Activated B cell treated with CpG ODN at 0.5 μM for 24 hours (primary cell): ENCODE measurements around the gene FIS1. TPM values are rescaled to one million over a fixed set of nuclear protein-coding genes. Genes with fewer than 3 reads are reported as not detected.
A peak's percentile ranks its signal among the peaks of the same experiment; 100 is the strongest.

Source experiments
- ATAC-seq: fragments of 200-7000 bp; cut with Tn5 transposase; one replicate; pipeline ENCODE4 v1.10.0; 2021; ENCODE audit warnings: low read depth, mild to moderate bottlenecking, moderate library complexity
- CTCF ChIA-PET: fragments of 350-600 bp; sonication (Branson Sonifier 250); formaldehyde crosslinking; loops from one replicate; lab custom pipeline; 2021; ENCODE audit warnings: antibody characterized with exemption; lab: Charles Lee
- POLR2A ChIA-PET: fragments of 350-600 bp; sonication (Branson Sonifier 250); formaldehyde crosslinking; loops from one replicate; lab custom pipeline; 2021; ENCODE audit warnings: antibody characterized with exemption; lab: Charles Lee
- DNase-seq: peaks from one replicate; pipeline ENCODE4 v3.0.0; 2022
- H3K27ac Mint-ChIP-seq: one replicate; pipeline ENCODE4 v1.8.0; 2020; ENCODE audit warnings: mixed read lengths
- H3K27me3 Mint-ChIP-seq: one replicate; pipeline ENCODE4 v1.8.0; 2021; ENCODE audit warnings: mixed read lengths
- H3K36me3 Mint-ChIP-seq: one replicate; pipeline ENCODE4 v1.8.0; 2021; ENCODE audit warnings: low read depth, mixed read lengths
- H3K4me1 Mint-ChIP-seq: one replicate; pipeline ENCODE4 v1.8.0; 2021; ENCODE audit warnings: mixed read lengths
- H3K4me3 Mint-ChIP-seq: one replicate; pipeline ENCODE4 v1.8.0; 2020; ENCODE audit warnings: mild to moderate bottlenecking, mixed read lengths
- H3K9me3 Mint-ChIP-seq: one replicate; pipeline ENCODE4 v1.8.0; 2020; ENCODE audit warnings: mixed read lengths
- intact Hi-C: fragments of 100-400 bp; cut with micrococcal nuclease; formaldehyde crosslinking; loops from one replicate; pipeline ENCODE4 v1.15.1; 2024
- total RNA-seq: library from RNA; stranded (reverse); gene quantifications from 2 replicates; pipeline ENCODE4 v1.2.3, GENCODE V29; 2022
- TF ChIP-seq, protein P1 (sequence below): fragments of 200-600 bp; IDR thresholded peaks from one replicate; pipeline ENCODE4 v1.8.0; 2022; ENCODE audit warnings: antibody characterized with exemption, mild to moderate bottlenecking

FIS1 gene
- total RNA-seq, 1 donor from 2014 or later = 113 TPM

DNA sequence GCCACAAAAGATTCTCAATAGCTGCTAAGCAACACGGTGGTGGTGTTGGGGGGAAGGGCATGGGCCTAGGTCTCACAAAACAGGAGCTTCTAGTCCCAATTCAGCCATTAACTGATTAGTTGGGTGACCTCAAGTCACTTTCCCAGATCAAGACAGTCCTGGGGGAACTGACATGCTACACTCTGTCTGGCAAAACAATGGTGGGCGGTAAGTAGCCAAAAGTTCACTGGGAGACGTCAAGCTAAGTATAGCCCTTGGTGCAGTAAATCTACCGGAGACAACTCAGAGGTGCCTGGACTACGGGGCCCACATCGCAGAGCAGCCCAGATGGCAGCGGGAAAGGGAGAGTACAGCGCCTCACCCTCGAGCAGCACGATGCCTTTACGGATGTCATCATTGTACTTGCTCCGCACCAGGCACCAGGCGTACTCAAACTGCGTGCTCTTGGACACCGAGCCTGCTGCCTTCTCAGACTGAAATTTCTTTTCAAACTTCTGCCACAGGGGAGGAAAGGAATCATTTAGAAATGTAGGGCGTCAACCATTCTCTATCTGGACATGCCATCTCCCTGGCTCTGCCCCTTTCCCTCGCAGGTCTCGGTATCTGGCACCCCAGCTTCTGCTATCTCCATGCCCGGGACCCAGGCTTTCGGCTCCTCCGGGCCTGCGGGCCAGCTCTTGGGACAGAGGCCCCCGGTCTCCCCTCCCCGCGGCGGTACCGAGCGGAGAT is 1.1 kb downstream of the FIS1 start:
- ChIA-PET CTCF (interaction anchor here (1.0 to 4.9 kb wide), 9 partner anchors 9 to 102 kb away, joined by 3 to 55 read pairs (median 4); partner anchors contain the start of genes PLOD3 and ZNHIT1), POLR2A (interaction anchor here (0.6 to 3.0 kb wide), 11 partner anchors 10 to 369 kb away, joined by 3 to 44 read pairs (median 6); partner anchors contain the start of genes IFT22, PLOD3, SRRT and TRIM56)
- DNase-seq (no peak), ATAC-seq (no peak)
- Mint-ChIP-seq H3K27me3 (no peaks in the 10 kb centered on the region), H3K27ac (peak overlapping the region; percentile 95), H3K4me3 (peak overlapping the region; percentile 95), H3K4me1 (peaks cover 40% of the 10 kb centered on the region), H3K9me3 (no peaks in the 10 kb centered on the region), H3K36me3 (peaks cover 44% of the 10 kb centered on the region)
- intact Hi-C loops = loop anchor here (1.0 to 2.0 kb wide), 7 partner anchors 8 to 350 kb away; partner anchors contain the start of genes IFT22 and ZNHIT1
- TF ChIP-seq, protein P1, sequence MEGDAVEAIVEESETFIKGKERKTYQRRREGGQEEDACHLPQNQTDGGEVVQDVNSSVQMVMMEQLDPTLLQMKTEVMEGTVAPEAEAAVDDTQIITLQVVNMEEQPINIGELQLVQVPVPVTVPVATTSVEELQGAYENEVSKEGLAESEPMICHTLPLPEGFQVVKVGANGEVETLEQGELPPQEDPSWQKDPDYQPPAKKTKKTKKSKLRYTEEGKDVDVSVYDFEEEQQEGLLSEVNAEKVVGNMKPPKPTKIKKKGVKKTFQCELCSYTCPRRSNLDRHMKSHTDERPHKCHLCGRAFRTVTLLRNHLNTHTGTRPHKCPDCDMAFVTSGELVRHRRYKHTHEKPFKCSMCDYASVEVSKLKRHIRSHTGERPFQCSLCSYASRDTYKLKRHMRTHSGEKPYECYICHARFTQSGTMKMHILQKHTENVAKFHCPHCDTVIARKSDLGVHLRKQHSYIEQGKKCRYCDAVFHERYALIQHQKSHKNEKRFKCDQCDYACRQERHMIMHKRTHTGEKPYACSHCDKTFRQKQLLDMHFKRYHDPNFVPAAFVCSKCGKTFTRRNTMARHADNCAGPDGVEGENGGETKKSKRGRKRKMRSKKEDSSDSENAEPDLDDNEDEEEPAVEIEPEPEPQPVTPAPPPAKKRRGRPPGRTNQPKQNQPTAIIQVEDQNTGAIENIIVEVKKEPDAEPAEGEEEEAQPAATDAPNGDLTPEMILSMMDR = no peak

DNA sequence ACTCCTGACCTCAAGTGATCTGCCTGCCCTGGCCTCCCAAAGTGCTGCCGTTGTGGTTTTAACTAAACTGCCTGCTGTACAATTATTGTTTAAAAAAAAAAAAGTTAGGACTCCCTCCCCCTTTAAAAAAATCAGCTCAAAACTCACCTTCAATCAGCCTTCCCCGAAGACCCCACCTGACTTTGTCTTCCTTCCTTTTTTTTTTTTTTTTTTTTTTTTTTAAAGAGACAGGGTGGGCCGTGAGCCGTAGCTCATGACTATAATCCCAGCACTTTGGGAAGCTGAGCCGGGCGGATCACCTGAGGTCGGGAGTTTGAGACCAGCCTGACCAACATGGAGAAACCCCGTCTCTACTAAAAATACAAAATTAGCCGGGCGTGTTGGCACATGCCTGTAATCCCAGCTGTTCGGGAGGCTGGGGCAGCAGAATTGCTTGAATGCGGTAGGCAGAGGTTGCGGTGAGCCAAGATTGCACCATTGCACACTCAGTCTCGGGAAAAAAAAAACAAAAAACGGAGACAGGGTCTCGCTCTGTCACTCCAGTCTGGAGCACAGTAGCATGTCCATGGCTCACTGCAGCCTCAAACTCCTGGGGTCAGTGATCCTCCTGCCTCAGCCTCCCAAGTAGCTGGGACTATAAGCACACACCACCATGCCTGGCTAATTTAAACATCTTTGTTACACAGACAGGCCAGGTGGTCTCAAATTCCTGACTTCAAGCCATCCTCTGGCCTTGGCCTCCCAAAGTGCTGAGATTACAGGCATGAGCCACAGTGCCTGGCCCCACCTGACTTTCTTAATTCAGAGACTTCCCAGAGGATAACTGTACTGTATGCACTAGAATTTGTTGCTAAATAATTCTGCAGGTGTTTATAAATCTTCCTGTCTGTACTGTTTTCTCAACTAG is 3.2 kb downstream of the FIS1 start:
- Mint-ChIP-seq H3K9me3 (no peaks in the 10 kb centered on the region), H3K27ac (no peak overlapping the region), H3K27me3 (no peaks in the 10 kb centered on the region), H3K36me3 (peaks cover 46% of the 10 kb centered on the region), H3K4me1 (peaks cover 38% of the 10 kb centered on the region), H3K4me3 (no peak overlapping the region)
- ChIA-PET CTCF (interaction anchor here (0.7 to 4.9 kb wide), 3 partner anchors 49 to 98 kb away, joined by 3 to 55 read pairs (median 4); no protein-coding TSS in a partner anchor), POLR2A (interaction anchor here (0.6 to 0.8 kb wide), 5 partner anchors 10 to 273 kb away, joined by 3 to 5 read pairs (median 3); partner anchors contain the start of gene ZNHIT1)
- ATAC-seq = no peak
- intact Hi-C loops = no loop called here
- TF ChIP-seq, protein P1 = no peak
- no peak for DNase-seq

DNA sequence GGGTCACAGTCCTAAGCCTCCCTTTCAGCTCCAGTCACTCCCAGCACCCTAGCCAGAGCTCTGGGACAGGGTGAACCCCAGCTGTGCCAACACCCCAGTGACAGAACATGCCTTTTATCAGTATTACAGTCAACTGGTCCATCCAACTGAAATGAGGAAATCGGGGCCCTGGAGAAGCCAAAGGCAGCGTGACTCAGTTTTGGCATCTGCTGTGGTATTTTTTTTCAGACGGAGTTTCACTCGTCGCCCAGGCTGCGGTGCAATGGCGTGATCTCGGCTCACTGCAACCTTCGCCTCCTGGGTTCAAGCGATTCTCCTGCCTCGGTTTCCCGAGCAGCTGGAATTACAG is 3.9 kb downstream of the FIS1 start:
- DNase-seq = no peak
- no peak for ATAC-seq
- Mint-ChIP-seq H3K9me3 (no peaks in the 10 kb centered on the region), H3K36me3 (peaks cover 52% of the 10 kb centered on the region), H3K27ac (no peak overlapping the region), H3K27me3 (no peaks in the 10 kb centered on the region), H3K4me1 (peaks cover 37% of the 10 kb centered on the region), H3K4me3 (no peak overlapping the region)
- ChIA-PET POLR2A (interaction anchor here (0.6 to 0.8 kb wide), 4 partner anchors 11 to 73 kb away, joined by 3 to 5 read pairs (median 4); partner anchors contain the start of gene ZNHIT1), CTCF (interaction anchor here (0.7 to 1.4 kb wide), 2 partner anchors 48 to 97 kb away, joined by 3 to 4 read pairs; no protein-coding TSS in a partner anchor)
- intact Hi-C loops = no loop called here
- TF ChIP-seq, protein P1 = no peak

DNA sequence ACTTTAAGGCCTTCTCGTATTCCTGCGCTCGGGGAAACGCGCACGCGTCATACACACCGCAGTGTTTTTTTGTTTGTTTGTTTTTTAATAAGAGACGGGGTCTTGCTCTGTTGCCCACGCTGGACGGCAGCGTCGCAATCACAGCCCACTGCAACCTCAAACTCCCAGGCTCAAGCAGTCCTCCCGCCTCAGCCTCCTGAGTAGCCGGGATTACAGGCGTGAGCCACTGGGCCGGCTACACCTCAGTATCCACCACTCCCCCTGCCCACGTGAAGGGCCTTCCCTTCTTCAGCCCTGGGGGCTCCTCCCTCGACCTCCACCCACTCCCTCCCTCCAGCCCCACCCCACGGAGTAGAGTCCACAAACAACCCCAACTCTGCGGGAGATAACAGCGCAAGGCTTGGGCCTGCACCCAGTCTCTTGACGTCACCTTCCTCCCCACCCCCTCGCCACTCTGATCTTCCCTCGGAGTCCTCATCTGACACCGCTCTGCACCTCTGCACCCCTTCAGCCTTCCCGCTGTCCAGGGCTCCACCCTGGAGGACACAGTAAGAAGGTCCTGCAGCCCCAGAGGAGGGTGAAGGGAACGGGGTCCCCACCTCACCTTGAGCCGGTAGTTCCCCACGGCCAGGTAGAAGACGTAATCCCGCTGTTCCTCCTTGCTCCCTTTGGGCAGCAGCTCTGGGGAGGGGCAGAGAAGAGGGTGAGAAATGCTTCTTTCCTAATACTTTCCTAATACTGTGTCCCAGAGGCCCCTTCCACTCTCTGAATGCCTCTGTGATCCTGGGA is 4.5 kb downstream of the FIS1 start:
- POLR2A ChIA-PET = no interaction called here
- Mint-ChIP-seq H3K27ac (no peak overlapping the region), H3K4me3 (no peak overlapping the region), H3K9me3 (no peaks in the 10 kb centered on the region), H3K36me3 (peaks cover 48% of the 10 kb centered on the region), H3K27me3 (no peaks in the 10 kb centered on the region), H3K4me1 (peaks cover 35% of the 10 kb centered on the region)
- intact Hi-C loops = no loop called here
- CTCF ChIA-PET = interaction anchor here (1.4 kb wide), 1 partner anchor 48 kb away, joined by 3 read pairs; no protein-coding TSS in a partner anchor
- DNase-seq (no peak), ATAC-seq (no peak)
- TF ChIP-seq, protein P1 = no peak
